ENCODE measurements around the gene FCF1. TPM values are rescaled to one million over a fixed set of nuclear protein-coding genes. Genes with fewer than 3 reads are reported as not detected.

FCF1 gene
- 10 to 100 TPM; 25.9 to 34.2 (median 31.8) TPM for polyA plus RNA-seq

- peaks cover 4 to 15% (median 15%) of the 10 kb centered on the region in 3 donors for H3K36me3 Mint-ChIP-seq
- H3K27ac Mint-ChIP-seq: peak within 1 kb of the TSS; percentile 96 to 99 (median 98)
- peaks cover 0 to 5% (median 3%) of the 10 kb centered on the region in 3 donors for H3K27me3 Mint-ChIP-seq (ENCODE audit: low read depth in 3 of 3)
- peaks cover 49 to 63% of the 10 kb centered on the region in 2 donors for H3K4me1 Mint-ChIP-seq
- peak within 1 kb of the TSS; percentile 91 to 100 (median 95) for H3K4me3 Mint-ChIP-seq
- no peaks in the 10 kb centered on the region for H3K9me3 Mint-ChIP-seq
- DNase-seq: peak; percentile 83 to 86 (median 84)
Measured at GRCh38 chr14:74712499-74713394, at the start of gene FCF1, which contains the start of gene AREL1. TSS of gene FCF1 (plus strand) at chr14:74713144. CDS start at chr14:74713198, 54 bp downstream. TSS of gene AREL1 (minus strand) at chr14:74713080. CDS start at chr14:74685615, 27,465 bp downstream.

- peaks cover 44 to 81% (median 62%) of the 10 kb centered on the region in 3 donors for H3K36me3 Mint-ChIP-seq
- peaks cover 9 to 25% of the 10 kb centered on the region in 2 donors for H3K4me1 Mint-ChIP-seq
Measured at GRCh38 chr14:74663884-74664283, 49.1 kb upstream of the FCF1 start.

GRCh38 chr14:74664717-74665116, 48.2 kb upstream of the FCF1 start:
- Mint-ChIP-seq H3K27me3 (ENCODE audit: low read depth in 3 of 3) (peaks cover 0 to 7% (median 0%) of the 10 kb centered on the region in 3 donors), H3K9me3 (no peaks in the 10 kb centered on the region), H3K4me3 (no peak overlapping the region), H3K27ac (no peak overlapping the region), H3K36me3 (peaks cover 51 to 85% (median 64%) of the 10 kb centered on the region in 3 donors), H3K4me1 (peaks cover 14 to 34% of the 10 kb centered on the region in 2 donors)
- no peak for DNase-seq

More at GRCh38 chr14:74663884-74664283, 49.1 kb upstream of the FCF1 start:
- Mint-ChIP-seq H3K27ac (peak overlapping the region in 2 of 6 donors; percentile 11 to 60), H3K27me3 (ENCODE audit: low read depth in 3 of 3) (peaks cover 0 to 5% (median 0%) of the 10 kb centered on the region in 3 donors), H3K4me3 (no peak overlapping the region), H3K9me3 (no peaks in the 10 kb centered on the region)
- no peak for DNase-seq

GRCh38 chr14:74667758-74668157, 45.2 kb upstream of the FCF1 start:
- no peak for DNase-seq
- no peak overlapping the region for H3K27ac Mint-ChIP-seq
- no peak overlapping the region for H3K4me3 Mint-ChIP-seq
- H3K27me3 Mint-ChIP-seq (ENCODE audit: low read depth in 3 of 3): peaks cover 0 to 7% (median 0%) of the 10 kb centered on the region in 3 donors
- peaks cover 55 to 83% (median 65%) of the 10 kb centered on the region in 3 donors for H3K36me3 Mint-ChIP-seq
- no peaks in the 10 kb centered on the region for H3K9me3 Mint-ChIP-seq
- peaks cover 14 to 35% of the 10 kb centered on the region in 2 donors for H3K4me1 Mint-ChIP-seq

- Mint-ChIP-seq H3K9me3 (no peaks in the 10 kb centered on the region), H3K27ac (peak overlapping the region in 4 of 6 donors; percentile 6 to 69 (median 49))
- DNase-seq: no peak
Measured at GRCh38 chr14:74669256-74669655, 43.7 kb upstream of the FCF1 start.

GRCh38 chr14:74669846-74670245, 43.1 kb upstream of the FCF1 start:
- Mint-ChIP-seq H3K27me3 (ENCODE audit: low read depth in 3 of 3) (peaks cover 0 to 2% (median 0%) of the 10 kb centered on the region in 3 donors), H3K27ac (peak overlapping the region in 4 of 6 donors; percentile 1 to 69 (median 24)), H3K4me1 (peaks cover 14 to 35% of the 10 kb centered on the region in 2 donors), H3K9me3 (no peaks in the 10 kb centered on the region), H3K4me3 (no peak overlapping the region), H3K36me3 (peaks cover 46 to 82% (median 58%) of the 10 kb centered on the region in 3 donors)
- DNase-seq: no peak

More at GRCh38 chr14:74669256-74669655, 43.7 kb upstream of the FCF1 start:
- peaks cover 50 to 82% (median 58%) of the 10 kb centered on the region in 3 donors for H3K36me3 Mint-ChIP-seq
- H3K4me1 Mint-ChIP-seq: peaks cover 14 to 35% of the 10 kb centered on the region in 2 donors
- H3K27me3 Mint-ChIP-seq (ENCODE audit: low read depth in 3 of 3): peaks cover 0 to 2% (median 0%) of the 10 kb centered on the region in 3 donors
- peak overlapping the region in 1 of 5 donors; percentile 19 for H3K4me3 Mint-ChIP-seq

GRCh38 chr14:74670726-74671411, 42.1 kb upstream of the FCF1 start:
- Mint-ChIP-seq H3K27me3 (ENCODE audit: low read depth in 3 of 3) (peaks cover 0 to 2% (median 0%) of the 10 kb centered on the region in 3 donors), H3K36me3 (peaks cover 41 to 81% (median 60%) of the 10 kb centered on the region in 3 donors), H3K27ac (peak overlapping the region in 2 of 6 donors; percentile 1), H3K4me1 (peaks cover 12 to 29% of the 10 kb centered on the region in 2 donors), H3K9me3 (no peaks in the 10 kb centered on the region), H3K4me3 (no peak overlapping the region)
- DNase-seq: no peak

- H3K27ac Mint-ChIP-seq: peak overlapping the region in 1 of 6 donors; percentile 22
- peaks cover 0 to 2% (median 0%) of the 10 kb centered on the region in 3 donors for H3K27me3 Mint-ChIP-seq (ENCODE audit: low read depth in 3 of 3)
- no peak for DNase-seq
- H3K4me3 Mint-ChIP-seq: no peak overlapping the region
- peaks cover 46 to 78% (median 58%) of the 10 kb centered on the region in 3 donors for H3K36me3 Mint-ChIP-seq
- H3K4me1 Mint-ChIP-seq: peaks cover 12 to 23% of the 10 kb centered on the region in 2 donors
- no peaks in the 10 kb centered on the region for H3K9me3 Mint-ChIP-seq
Measured at GRCh38 chr14:74671789-74672188, 41.2 kb upstream of the FCF1 start.

- Mint-ChIP-seq H3K4me3 (no peak overlapping the region), H3K27me3 (ENCODE audit: low read depth in 3 of 3) (peaks cover 0 to 2% (median 0%) of the 10 kb centered on the region in 3 donors), H3K4me1 (peaks cover 6 to 11% of the 10 kb centered on the region in 2 donors), H3K36me3 (peaks cover 35 to 60% (median 46%) of the 10 kb centered on the region in 3 donors), H3K9me3 (no peaks in the 10 kb centered on the region), H3K27ac (no peak overlapping the region)
- DNase-seq: no peak
Measured at GRCh38 chr14:74673768-74674167, 39.2 kb upstream of the FCF1 start.

GRCh38 chr14:74675219-74675618, 37.7 kb upstream of the FCF1 start:
- H3K4me3 Mint-ChIP-seq: no peak overlapping the region
- DNase-seq: no peak
- peaks cover 25 to 52% (median 39%) of the 10 kb centered on the region in 3 donors for H3K36me3 Mint-ChIP-seq
- H3K4me1 Mint-ChIP-seq: no peaks in the 10 kb centered on the region
- H3K27me3 Mint-ChIP-seq (ENCODE audit: low read depth in 3 of 3): no peaks in the 10 kb centered on the region
- peak overlapping the region in 1 of 6 donors; percentile 23 for H3K27ac Mint-ChIP-seq
- H3K9me3 Mint-ChIP-seq: no peaks in the 10 kb centered on the region

GRCh38 chr14:74682169-74682952, 30.6 kb upstream of the FCF1 start:
- peaks cover 13 to 32% (median 27%) of the 10 kb centered on the region in 3 donors for H3K36me3 Mint-ChIP-seq
- no peaks in the 10 kb centered on the region for H3K9me3 Mint-ChIP-seq
- peaks cover 23 to 28% of the 10 kb centered on the region in 2 donors for H3K4me1 Mint-ChIP-seq
- no peaks in the 10 kb centered on the region for H3K27me3 Mint-ChIP-seq (ENCODE audit: low read depth in 3 of 3)
- no peak overlapping the region for H3K4me3 Mint-ChIP-seq
- peak overlapping the region in 3 of 6 donors; percentile 15 to 72 (median 45) for H3K27ac Mint-ChIP-seq
- no peak for DNase-seq

- Mint-ChIP-seq H3K9me3 (no peaks in the 10 kb centered on the region), H3K36me3 (peaks cover 15 to 35% (median 27%) of the 10 kb centered on the region in 3 donors), H3K27me3 (ENCODE audit: low read depth in 3 of 3) (no peaks in the 10 kb centered on the region), H3K4me3 (no peak overlapping the region), H3K27ac (peak overlapping the region in 5 of 6 donors; percentile 40 to 77 (median 62)), H3K4me1 (peaks cover 23 to 28% of the 10 kb centered on the region in 2 donors)
- DNase-seq: no peak
Measured at GRCh38 chr14:74683406-74683805, 29.5 kb upstream of the FCF1 start.

Data from immature natural killer cell (primary cell).